Pancreas (tissue), 10 donors: ENCODE results near the gene CAT. TPM values are rescaled to one million over a fixed set of nuclear protein-coding genes. Genes with fewer than 3 reads are reported as not detected.
A peak's percentile ranks its signal among the peaks of the same experiment; 100 is the strongest.

Experiments
- ATAC-seq, 4 donors: fragments of 200-7000 bp; cut with Tn5 transposase; one replicate each; pipeline versions ENCODE4 v1.8.0 to v1.9.1; 2020; ENCODE audit warnings: mild to moderate bottlenecking in 4 of 4, moderate library complexity in 4 of 4
- DNase-seq, 6 donors: peaks; one replicate each; pipeline ENCODE4 v3.0.0-alpha.2; 2020
- FAIRE-seq: peaks from 2 replicates; lab custom pipeline; 2012; peaks lifted over from hg19 to GRCh38; lab: Jason Lieb, UNC
- H3K27ac ChIP-seq, 4 donors: fragments of 200-600 bp; sonication (generic); 1 replicate in 3 of 4; 2 replicates in 1 of 4; pipeline versions ENCODE4 v1.5.0 to v1.8.0; 2020
- H3K27me3 ChIP-seq, 4 donors: fragments of 200-600 bp; one replicate each; pipeline ENCODE4 v1.8.0; 2021
- H3K36me3 ChIP-seq, 3 donors: fragments of 200-600 bp; sonication (generic) in 1 of 3; one replicate each; pipeline versions ENCODE4 v1.5.0 to v1.8.0; 2020 to 2021
- H3K4me1 ChIP-seq, 3 donors: fragments of 200-600 bp; one replicate each; pipeline ENCODE4 v1.8.0; 2021
- H3K4me3 ChIP-seq, 4 donors: fragments of 200-600 bp; sonication (generic) in 2 of 4; one replicate each; pipeline versions ENCODE4 v1.5.0 to v1.8.0; 2020 to 2021
- H3K9me3 ChIP-seq, 4 donors: fragments of 200-600 bp; one replicate each; pipeline ENCODE4 v1.8.0; 2021
- WGBS, 2 donors: extraction: QIAGEN DNeasy Blood & Tissue Kit; methylation state at CpG; one replicate each; pipeline ENCODE4 v1.1.7; 2013; 5-methylcytosine and 5-hydroxymethylcytosine counted together
- intact Hi-C, 3 donors: fragments of 100-400 bp; cut with DNase I; formaldehyde crosslinking; loops; one replicate each; pipeline versions ENCODE4 v1.11.1 to v1.14.2; 2022
- polyA plus RNA-seq, 2 donors: library from polyadenylated mRNA; stranded (reverse); fragments of 200-250 nt; gene quantifications; one replicate each; pipeline ENCODE4 v1.2.3, GENCODE V29; 2013
- total RNA-seq, 6 donors: library from RNA; stranded (reverse); fragmentation: NEBNext Ultra II Directional in 4 of 6; extraction: Animal tissue kit (Norgen Biotek cat#: 25700) in 4 of 6; gene quantifications; one replicate each; pipeline versions ENCODE4 v1.2.1 to v1.2.4, GENCODE V29; 2021 to 2023
- TF ChIP-seq, protein P1 (sequence below), 4 donors: fragments of 200-600 bp; sonication (generic) in 3 of 4; IDR thresholded peaks; one replicate each; pipeline versions ENCODE4 v1.5.0 to v1.8.0; 2021; ENCODE audit warnings: antibody characterized with exemption in 4 of 4
- donor health status: healthy with polysubstance abuse.
- donor health status: DM: no; HTN: no; CAD: no; lungs with moderate emphysema.
- donor health status: DM: no; HTN: no; CAD: no.
- donor health status: control.
- donor health status: control.
- donor health status: Bipolar disorder and iron deficiency.
- donor health status: DM: yes; HTN: yes; CAD: no.
- donor health status: DM: no; HTN: no; CAD: no.
- donor health status: DM: no; HTN: no; CAD: no.
- donor health status: DM: yes; HTN: yes; CAD: no.

Gene CAT
- total and polyA plus RNA-seq, 8 donors: 26.6 to 53.5 (median 46.2) TPM

DNA sequence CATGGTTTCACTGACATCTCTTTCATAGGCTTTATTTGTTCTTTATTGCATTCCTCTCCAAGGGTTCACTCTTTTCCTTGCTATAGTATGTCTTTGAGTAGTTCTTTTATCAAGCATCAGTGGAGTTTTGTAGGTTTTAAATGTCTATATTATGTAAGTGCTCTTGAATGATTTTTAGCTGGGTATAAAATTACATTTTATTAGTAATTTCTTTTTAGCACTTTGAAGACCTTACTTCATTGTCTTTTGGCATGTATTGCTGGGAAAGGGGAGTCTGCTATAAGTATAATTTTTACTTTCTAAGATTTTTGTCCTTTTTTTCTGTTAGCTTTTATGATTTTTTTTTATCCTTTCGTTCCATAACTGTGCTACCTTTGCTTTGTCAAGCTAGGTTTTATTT lies 25.5 kb upstream of the CAT start:
- Histone ChIP-seq H3K9me3 (no peaks in the 10 kb centered on the region), H3K27me3 (no peaks in the 10 kb centered on the region), H3K4me3 (no peak overlapping the region), H3K27ac (no peak overlapping the region), H3K36me3 (no peaks in the 10 kb centered on the region), H3K4me1 (peaks cover 5 to 11% (median 9%) of the 10 kb centered on the region in 3 donors)
- TF ChIP-seq, protein P1, sequence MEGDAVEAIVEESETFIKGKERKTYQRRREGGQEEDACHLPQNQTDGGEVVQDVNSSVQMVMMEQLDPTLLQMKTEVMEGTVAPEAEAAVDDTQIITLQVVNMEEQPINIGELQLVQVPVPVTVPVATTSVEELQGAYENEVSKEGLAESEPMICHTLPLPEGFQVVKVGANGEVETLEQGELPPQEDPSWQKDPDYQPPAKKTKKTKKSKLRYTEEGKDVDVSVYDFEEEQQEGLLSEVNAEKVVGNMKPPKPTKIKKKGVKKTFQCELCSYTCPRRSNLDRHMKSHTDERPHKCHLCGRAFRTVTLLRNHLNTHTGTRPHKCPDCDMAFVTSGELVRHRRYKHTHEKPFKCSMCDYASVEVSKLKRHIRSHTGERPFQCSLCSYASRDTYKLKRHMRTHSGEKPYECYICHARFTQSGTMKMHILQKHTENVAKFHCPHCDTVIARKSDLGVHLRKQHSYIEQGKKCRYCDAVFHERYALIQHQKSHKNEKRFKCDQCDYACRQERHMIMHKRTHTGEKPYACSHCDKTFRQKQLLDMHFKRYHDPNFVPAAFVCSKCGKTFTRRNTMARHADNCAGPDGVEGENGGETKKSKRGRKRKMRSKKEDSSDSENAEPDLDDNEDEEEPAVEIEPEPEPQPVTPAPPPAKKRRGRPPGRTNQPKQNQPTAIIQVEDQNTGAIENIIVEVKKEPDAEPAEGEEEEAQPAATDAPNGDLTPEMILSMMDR (IDR thresholded peaks at IDR 0.05): no peak
- intact Hi-C loops: no loop called here
- no peak for DNase-seq
- no peak for FAIRE-seq
- WGBS, 2 donors: 92% methylated on average over 1 of the region's 1 CpG
- ATAC-seq: no peak

GRCh38 chr11:34415538-34415937 lies 23.2 kb upstream of the CAT start:
- Histone ChIP-seq H3K9me3 (no peaks in the 10 kb centered on the region), H3K27me3 (no peaks in the 10 kb centered on the region), H3K4me3 (no peak overlapping the region), H3K4me1 (peaks cover 5 to 11% (median 9%) of the 10 kb centered on the region in 3 donors), H3K27ac (no peak overlapping the region), H3K36me3 (no peaks in the 10 kb centered on the region)
- TF ChIP-seq, protein P1 (IDR thresholded peaks at IDR 0.05): no peak
- peak in 3 of 4 donors; percentile 52 to 84 (median 83) for ATAC-seq
- WGBS, 2 donors: 27 to 28% methylated on average over 4 of the region's 4 CpGs
- intact Hi-C loops: no loop called here
- no peak for DNase-seq
- no peak for FAIRE-seq

DNA sequence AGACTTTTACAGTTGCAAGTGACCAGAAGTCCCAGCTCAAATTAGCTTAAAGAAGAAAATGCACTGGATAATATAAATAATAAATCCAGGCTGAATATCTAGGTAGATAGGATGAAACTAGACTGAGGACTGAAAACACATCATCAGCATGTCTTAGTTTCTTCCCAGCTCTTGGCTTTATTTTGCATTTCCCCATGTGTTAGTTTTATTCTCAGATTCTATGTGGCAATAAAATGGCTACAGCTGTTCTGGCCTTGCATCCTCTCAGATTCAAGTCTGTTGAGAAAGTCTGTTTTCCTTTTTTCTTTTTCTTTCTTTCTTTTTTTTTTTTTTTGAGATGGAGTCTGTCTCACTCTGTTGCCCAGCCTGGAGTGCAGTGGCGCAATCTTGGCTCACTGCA lies 22.6 kb upstream of the CAT start:
- no peak overlapping the region for H3K27ac ChIP-seq
- H3K4me1 ChIP-seq: peaks cover 5 to 11% (median 9%) of the 10 kb centered on the region in 3 donors
- intact Hi-C loops: no loop called here
- no peaks in the 10 kb centered on the region for H3K9me3 ChIP-seq
- ATAC-seq (no peak), FAIRE-seq (no peak), DNase-seq (no peak)
- H3K27me3 ChIP-seq: no peaks in the 10 kb centered on the region
- TF ChIP-seq, protein P1 (IDR thresholded peaks at IDR 0.05): no peak
- no peaks in the 10 kb centered on the region for H3K36me3 ChIP-seq
- WGBS, 2 donors: 54 to 87% methylated on average over 1 of the region's 1 CpG
- H3K4me3 ChIP-seq: no peak overlapping the region

DNA sequence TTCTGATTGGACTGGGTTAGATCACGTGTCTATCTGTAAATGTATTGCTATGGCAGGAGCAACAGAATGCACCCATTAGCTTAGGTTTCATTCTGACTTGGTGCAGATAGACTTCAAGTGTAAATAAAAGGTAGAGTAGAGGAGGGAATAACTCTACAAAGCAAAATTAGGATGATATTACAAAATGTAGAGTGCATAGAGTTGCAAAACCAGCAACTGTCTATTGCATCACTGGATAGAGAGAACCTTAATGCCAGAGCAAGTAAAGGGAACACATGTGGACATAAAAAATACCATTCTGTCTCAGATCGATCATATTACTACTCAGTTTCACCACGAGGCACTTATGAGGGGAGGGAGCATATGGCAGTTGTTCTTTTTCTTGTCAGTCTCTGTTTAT lies 22.0 kb upstream of the CAT start:
- ATAC-seq (peak in 1 of 4 donors; percentile 43), DNase-seq (no peak), FAIRE-seq (no peak)
- Histone ChIP-seq H3K27ac (no peak overlapping the region), H3K9me3 (no peaks in the 10 kb centered on the region), H3K4me3 (no peak overlapping the region), H3K27me3 (no peaks in the 10 kb centered on the region), H3K4me1 (peaks cover 5 to 11% (median 9%) of the 10 kb centered on the region in 3 donors), H3K36me3 (no peaks in the 10 kb centered on the region)
- WGBS, 2 donors: 59 to 69% methylated on average over 3 of the region's 3 CpGs
- TF ChIP-seq, protein P1 (IDR thresholded peaks at IDR 0.05): no peak
- intact Hi-C loops: no loop called here

DNA sequence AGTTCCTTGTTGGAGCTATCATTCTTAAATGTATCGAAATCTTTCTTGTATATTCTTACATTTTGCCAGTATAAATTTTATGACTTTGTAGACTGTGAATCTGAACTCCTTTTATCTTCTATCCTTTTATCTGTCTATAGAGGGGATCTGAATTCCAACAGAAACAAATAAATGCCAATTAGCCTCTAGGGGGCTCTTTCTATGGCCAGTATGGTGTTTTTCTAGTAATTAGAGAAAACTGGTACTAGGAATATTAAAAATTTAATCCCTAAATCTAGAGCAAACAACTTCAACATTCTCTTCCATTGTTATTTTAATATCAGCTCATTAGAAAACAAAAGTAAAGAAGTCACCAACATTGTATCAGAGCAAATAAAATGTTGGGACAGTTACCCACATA lies 21.5 kb upstream of the CAT start:
- 85 to 95% methylated on average over 1 of the region's 1 CpG for WGBS, 2 donors
- Histone ChIP-seq H3K4me1 (peaks cover 5 to 11% (median 9%) of the 10 kb centered on the region in 3 donors), H3K36me3 (no peaks in the 10 kb centered on the region), H3K4me3 (no peak overlapping the region), H3K27me3 (no peaks in the 10 kb centered on the region), H3K9me3 (no peaks in the 10 kb centered on the region), H3K27ac (no peak overlapping the region)
- ATAC-seq (no peak), DNase-seq (no peak), FAIRE-seq (no peak)
- intact Hi-C loops: no loop called here
- TF ChIP-seq, protein P1 (IDR thresholded peaks at IDR 0.05): no peak
